ENCODE measurements around the gene EDIL3.
"Not testable (repeated sequence)": the region's sequence is repeated elsewhere in the genome, so short reads cannot be mapped to it uniquely, and the experiment has no call there.

DNA sequence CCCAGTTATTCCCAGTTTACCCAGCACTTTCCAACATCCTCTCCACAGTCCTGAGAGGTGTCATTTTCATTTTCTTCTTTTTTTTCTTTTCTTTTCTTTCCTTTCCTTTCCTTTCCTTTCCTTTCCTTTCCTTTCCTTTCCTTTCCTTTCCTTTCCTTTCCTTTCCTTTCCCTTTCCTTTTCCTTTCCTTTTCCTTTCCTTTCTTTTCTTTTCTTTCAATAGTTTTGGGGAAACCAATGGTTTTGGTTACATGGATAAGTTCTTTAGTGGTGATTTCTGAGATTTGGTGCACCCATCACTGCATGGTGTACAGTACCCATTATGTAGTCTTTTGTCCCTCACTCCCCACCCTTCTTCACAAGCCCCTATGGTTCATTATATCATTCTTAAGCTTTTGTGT is 224.0 kb downstream of the EDIL3 start:
- TF ChIP-seq CTCF, EP300, POLR2A (IDR thresholded peaks at IDR 0.05): not testable (repeated sequence)

Measured in upper lobe of left lung (tissue), 4 donors.